ENCODE data around the gene TSHB. TPM values are rescaled to one million over a fixed set of nuclear protein-coding genes. Genes with fewer than 3 reads are reported as not detected.
"Not testable (repeated sequence)": the region's sequence is repeated elsewhere in the genome, so short reads cannot be mapped to it uniquely, and the experiment has no call there.

The TSHB gene
- total RNA-seq = not detected in 2 replicates

DNA sequence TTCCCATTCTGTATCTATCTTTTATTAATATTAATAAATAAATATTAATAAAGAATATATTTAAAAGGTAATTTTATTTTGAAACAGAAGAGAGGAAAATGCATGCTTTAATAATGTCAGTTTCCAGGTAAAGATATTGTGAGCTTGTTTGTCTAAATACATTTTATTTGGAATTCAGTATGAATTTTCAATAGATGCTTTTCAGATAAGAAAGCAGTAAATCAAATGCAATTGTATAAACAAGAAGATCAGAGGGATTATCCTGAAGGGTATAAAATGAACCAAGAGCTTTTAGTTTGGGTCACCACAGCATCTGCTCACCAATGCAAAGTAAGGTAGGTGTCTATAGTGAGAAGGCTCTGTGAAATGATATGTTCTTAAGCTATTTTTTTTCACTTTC, at the start of gene TSHB:
TSHB (plus strand) TSS at position 301 of the 400 bp plus-strand sequence. CDS start 3,537 bp downstream, outside the sequence.
- intact Hi-C loops (cut with micrococcal nuclease) = no loop called here

GRCh38 chr1:114982251-114982650, 47.4 kb upstream of the TSHB start:
- intact Hi-C loops (cut with micrococcal nuclease) = no loop called here

GRCh38 chr1:114986286-114986685, 43.3 kb upstream of the TSHB start:
- intact Hi-C loops (cut with micrococcal nuclease) = no loop called here

- intact Hi-C loops (cut with micrococcal nuclease) = no loop called here
Measured at GRCh38 chr1:114988095-114988494, 41.5 kb upstream of the TSHB start.

- intact Hi-C loops (cut with micrococcal nuclease) = no loop called here
Measured at GRCh38 chr1:114997510-114998289, 31.9 kb upstream of the TSHB start.

DNA sequence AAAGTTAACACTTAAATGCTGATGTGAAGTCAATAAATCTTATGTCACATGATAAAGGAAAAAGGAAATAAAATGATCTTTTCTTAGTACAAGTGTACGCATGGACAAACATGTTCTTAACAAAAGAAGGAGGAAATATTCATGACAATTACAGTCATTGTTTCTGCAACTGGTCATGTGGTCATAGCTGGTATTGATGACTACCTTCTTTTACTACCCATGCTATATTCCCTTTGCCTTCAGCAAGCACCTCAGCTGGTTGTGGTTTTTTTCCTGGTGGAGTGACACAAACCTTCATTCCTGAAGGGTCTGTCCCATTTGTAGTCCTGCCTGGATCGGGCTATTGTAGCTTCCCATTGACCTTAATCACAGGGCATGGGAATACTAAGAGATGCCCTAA, 23.4 kb upstream of the TSHB start:
- intact Hi-C loops (cut with micrococcal nuclease) = no loop called here

DNA sequence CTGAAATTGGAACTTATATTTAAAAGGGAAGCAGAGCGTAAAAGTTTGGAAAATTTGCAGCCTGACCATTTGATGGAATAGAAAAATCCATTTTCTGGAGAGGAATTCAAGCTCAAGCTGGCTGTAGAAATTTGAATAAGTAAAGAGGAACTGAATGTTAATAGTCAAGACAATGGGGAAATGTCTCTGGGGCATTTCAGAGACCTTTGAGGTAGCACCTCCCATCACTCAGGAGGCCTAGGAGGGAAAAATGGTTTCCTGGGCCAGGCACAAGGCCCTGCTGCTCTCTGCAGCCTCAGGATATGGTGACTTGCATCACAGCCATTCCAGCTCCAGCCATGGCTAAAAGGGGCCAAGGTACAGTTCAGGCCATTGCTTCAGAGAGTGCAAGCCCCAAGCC, 17.6 kb upstream of the TSHB start:
- intact Hi-C loops (cut with micrococcal nuclease) = no loop called here

- intact Hi-C loops (cut with micrococcal nuclease) = no loop called here
Measured at GRCh38 chr1:115012434-115012833, 17.2 kb upstream of the TSHB start.

DNA sequence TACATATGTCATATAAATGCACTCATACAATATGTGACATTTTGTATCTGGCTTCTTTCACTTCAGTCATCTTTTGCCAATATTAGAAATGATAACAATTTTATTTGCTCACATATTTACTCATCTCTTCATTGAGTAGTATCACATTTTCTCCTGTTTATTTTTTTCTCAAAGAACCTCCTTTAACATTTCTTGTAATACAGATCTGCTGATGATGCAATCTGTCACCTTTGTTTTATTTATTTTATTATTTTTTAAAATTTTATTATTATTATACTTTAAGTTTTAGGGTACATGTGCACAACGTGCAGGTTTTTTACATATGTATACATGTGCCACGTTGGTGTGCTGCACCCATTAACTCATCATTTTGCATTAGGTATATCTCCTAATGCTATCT, 15.8 kb upstream of the TSHB start:
- intact Hi-C loops (cut with micrococcal nuclease) = no loop called here

DNA sequence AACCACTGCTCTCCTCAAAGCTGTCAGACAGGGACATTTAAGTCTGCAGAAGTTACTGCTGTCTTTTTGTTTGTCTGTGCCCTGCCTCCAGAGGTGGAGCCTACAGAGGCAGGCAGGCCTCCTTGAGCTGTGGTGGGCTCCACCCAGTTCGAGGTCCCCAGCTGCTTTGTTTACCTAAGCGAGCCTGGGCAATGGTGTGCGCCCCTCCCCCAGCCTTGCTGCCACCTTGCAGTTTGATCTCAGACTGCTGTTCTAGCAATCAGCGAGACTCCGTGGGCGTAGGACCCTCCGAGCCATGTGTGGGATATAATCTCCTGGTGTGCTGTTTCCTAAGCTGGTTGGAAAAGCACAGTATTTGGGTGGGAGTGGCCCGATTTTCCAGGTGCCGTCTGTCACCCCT, 10.1 kb upstream of the TSHB start:
- intact Hi-C loops (cut with micrococcal nuclease) = not testable (repeated sequence)

DNA sequence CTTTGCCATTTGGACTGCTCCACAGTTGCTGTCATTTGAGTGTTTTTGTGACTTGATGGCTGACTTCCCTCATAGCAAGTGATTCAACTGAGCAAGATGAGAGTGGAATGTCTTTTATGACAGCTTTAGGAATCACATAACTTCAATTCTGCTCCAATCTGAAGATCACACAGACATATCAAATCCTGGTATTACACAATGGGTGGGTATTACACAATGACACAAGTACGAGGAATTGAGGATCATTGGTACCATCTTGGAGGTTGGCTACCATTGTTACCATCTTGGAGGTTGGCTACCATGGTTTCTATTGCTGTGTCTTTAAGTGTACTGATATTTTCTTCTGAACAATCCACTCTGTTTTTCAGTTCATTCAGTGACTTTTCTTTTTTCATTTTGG, 8.5 kb upstream of the TSHB start:
- intact Hi-C loops (cut with micrococcal nuclease) = no loop called here

DNA sequence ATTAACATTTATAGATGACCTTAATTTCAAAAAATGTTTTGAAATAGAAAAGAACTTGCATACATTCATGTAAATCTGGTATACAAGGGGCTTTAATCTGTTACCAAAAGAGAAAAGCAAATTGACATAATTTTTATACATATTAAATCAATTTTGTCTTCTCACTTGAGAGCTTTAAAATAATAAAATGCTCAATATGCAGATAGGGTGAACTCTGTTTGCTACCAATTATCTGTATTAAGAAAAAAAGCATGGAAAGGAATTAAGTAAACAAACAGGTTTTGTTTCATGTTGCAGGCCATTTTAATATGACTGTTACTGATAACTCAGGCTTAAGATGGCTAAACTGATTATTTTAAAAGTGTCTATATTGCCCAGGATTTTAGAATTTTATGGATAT, 6.0 kb upstream of the TSHB start:
- intact Hi-C loops (cut with micrococcal nuclease) = no loop called here

GRCh38 chr1:115031595-115031994, 2.0 kb downstream of the TSHB start:
- intact Hi-C loops (cut with micrococcal nuclease) = no loop called here

DNA sequence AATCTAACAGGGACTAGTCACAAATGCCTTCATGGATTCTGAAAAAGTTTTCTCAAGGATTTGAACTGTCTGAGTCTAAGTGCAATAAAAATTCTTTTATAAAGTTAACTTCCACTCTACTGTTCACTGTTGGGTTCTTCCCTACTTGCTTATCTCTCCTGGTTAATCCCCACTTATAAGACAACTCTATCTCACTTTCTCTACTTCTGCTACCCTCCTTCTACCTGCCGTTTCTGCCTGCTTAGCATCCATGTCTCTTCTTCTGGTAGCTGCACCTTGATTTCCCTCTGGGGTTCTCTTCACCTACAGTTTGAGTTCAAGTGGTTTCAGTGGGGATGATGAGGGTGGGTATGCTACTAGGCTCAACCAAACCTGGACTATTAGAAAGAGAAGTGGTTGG, 6.0 kb downstream of the TSHB start:
- intact Hi-C loops (cut with micrococcal nuclease) = no loop called here

DNA sequence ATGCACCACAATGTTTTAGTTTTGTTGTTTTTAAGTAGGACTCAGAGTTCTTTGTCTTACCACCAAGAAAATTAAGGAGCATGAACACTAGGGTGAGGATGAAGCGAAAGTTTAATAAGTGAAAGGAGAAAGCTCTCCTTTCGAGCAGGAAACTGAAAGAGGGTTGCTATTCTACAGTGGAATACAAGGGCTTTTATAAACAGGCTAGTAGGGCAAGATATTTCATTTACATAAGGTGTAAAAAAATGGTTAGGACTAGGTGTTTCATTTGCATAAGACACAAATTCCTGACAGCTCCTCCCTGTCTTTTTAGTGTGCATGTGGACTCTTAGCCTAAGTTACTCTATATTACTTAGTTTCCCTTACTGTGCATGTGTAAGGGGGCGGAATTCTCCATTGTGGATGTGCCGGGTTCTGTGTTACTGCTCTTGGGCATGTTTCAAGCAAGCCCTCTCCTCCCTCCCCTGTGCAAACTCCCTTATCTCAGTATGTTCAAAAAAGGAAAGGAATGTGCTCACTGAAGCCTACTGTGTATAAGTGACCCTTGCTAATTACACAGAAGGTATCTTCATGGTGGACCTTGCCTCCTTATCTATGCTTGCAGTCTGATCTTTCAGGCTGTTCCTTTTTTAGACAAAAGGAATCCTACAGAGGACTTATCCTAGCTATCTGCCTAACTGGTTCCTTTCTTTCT, 7.3 kb downstream of the TSHB start:
- intact Hi-C loops (cut with micrococcal nuclease) = no loop called here

DNA sequence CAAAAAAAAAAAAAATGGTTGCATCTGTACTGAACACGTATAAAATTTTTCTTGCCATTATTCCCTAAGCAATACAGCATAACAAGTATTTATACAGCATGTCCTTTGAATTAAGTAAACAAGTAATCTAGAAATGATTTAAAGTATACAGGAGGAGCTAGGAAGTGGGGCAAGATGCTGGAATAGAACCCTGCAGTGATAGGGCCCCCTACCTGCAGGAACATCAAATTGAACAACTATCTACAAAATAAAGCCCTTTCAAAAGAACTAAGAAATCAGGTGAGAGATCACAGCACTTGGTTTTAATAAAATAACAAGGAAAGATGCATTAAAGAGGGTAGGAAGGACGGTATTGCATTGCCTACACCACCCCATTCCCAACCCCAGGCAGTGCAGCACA, 10.9 kb downstream of the TSHB start:
- intact Hi-C loops (cut with micrococcal nuclease) = no loop called here

GRCh38 chr1:115041654-115042053, 12.0 kb downstream of the TSHB start:
- intact Hi-C loops (cut with micrococcal nuclease) = no loop called here

- intact Hi-C loops (cut with micrococcal nuclease) = no loop called here
Measured at GRCh38 chr1:115046751-115047150, 17.1 kb downstream of the TSHB start.

GRCh38 chr1:115051850-115052249, 22.2 kb downstream of the TSHB start:
- intact Hi-C loops (cut with micrococcal nuclease) = loop anchor here (1.0 to 2.0 kb wide), 2 partner anchors 73 to 705 kb away; no protein-coding TSS in a partner anchor

DNA sequence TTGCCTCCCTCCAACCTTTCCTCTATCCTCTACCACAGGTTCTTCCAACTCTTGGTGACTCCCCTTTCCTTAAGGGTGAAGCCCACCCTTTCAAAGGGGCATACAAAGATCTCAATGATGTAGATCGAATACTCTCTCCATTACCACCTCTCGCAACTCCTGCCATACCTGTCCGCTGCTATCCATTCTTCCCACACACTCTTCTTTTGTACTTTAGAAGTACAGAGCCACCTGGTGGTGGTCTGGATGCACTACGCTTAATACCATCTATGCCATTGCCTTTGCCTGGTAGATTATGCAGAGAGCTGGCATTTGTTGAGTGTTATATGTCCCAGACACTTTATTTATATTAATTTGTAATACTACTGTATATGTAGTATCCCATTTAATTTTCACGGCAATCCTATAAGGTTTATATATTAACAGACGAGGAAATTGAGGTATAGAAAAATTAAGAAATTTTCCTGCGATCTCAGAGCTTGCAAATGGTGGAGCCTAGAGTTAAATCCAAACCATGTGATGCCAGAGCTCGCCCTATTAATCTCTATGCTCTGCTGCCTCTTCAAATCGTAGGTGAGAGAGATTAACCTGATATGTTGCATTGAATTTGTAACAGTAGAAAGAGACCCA, 22.9 kb downstream of the TSHB start:
- intact Hi-C loops (cut with micrococcal nuclease) = loop anchor here (1.0 to 2.0 kb wide), 2 partner anchors 73 to 706 kb away; no protein-coding TSS in a partner anchor

- intact Hi-C loops (cut with micrococcal nuclease) = no loop called here
Measured at GRCh38 chr1:115056395-115056798, 26.8 kb downstream of the TSHB start.

DNA sequence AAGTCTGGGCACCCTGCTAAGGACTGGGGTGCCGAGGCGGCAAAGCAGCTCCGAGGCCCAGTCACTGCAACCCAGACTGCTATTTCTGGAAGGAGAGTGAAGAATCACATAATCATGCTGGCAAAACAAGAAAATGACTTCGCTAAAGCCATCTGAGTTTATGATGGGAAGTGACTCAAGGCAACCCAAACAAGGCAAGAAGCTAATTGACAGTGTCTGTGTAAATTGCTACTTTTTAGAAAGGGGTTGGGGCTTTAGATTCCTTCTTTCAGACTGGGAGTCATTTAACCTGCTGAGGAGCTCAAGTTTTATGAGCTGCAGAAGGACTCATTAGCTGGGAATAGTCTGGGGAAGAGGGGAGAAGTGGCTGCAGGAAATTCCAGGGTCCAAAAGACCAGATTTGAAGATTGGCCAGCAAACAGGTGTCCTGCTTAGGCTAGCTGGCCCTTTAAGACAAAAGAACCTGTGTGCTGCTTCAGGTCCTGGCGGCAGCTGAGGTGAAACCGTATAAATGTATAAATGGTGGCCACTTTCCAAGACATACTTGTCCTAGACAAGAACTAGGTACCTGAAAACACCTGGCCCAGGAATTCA, 28.1 kb downstream of the TSHB start:
- intact Hi-C loops (cut with micrococcal nuclease) = no loop called here
